RWPE2 (cell line): ENCODE data around the gene BCL11B.

Experiments used
- ATAC-seq: fragments of 200-7000 bp; cut with Tn5 transposase; 3 replicates; pipeline ENCODE4 v1.9.1; 2021; ENCODE audit warnings: low read depth
- DNase-seq: peaks from one replicate; pipeline ENCODE4 v3.0.0-alpha.2; 2020; ENCODE audit warnings: low spot score
- H3K27ac ChIP-seq: fragments of 450-650 bp; 2 replicates; pipeline ENCODE4 v1.5.1; 2017; ENCODE audit warnings: mild to moderate bottlenecking; ENCODE audit not compliant: poor library complexity, severe bottlenecking
- H3K27me3 ChIP-seq: fragments of 250-450 bp; sonication (Bioruptor Pico); 2 replicates; pipeline ENCODE4 v1.5.1; 2021; ENCODE audit warnings: mild to moderate bottlenecking, moderate library complexity; ENCODE audit not compliant: insufficient read depth, poor library complexity, severe bottlenecking
- H3K36me3 ChIP-seq: fragments of 250-450 bp; sonication (Bioruptor Pico); 2 replicates; pipeline ENCODE4 v1.5.1; 2020; ENCODE audit warnings: low read depth, mild to moderate bottlenecking, moderate library complexity
- H3K4me1 ChIP-seq: fragments of 250-450 bp; sonication (Bioruptor Pico); 2 replicates; pipeline ENCODE4 v1.5.1; 2021; ENCODE audit warnings: mild to moderate bottlenecking, moderate library complexity; ENCODE audit not compliant: insufficient read depth, poor library complexity, severe bottlenecking
- H3K4me3 ChIP-seq: fragments of 250-450 bp; sonication (Bioruptor Pico); 2 replicates; pipeline ENCODE4 v1.5.1; 2021; ENCODE audit warnings: mild to moderate bottlenecking, moderate library complexity; ENCODE audit not compliant: severe bottlenecking
- H3K9me3 ChIP-seq: fragments of 250-450 bp; sonication (Bioruptor Pico); 2 replicates; pipeline ENCODE4 v1.5.1; 2021; ENCODE audit warnings: mild to moderate bottlenecking, moderate library complexity; ENCODE audit not compliant: severe bottlenecking
- CTCF ChIP-seq: fragments of 450-650 bp; IDR thresholded peaks from one replicate; pipeline ENCODE4 v1.5.1; 2017; ENCODE audit warnings: mild to moderate bottlenecking, moderate library complexity; ENCODE audit not compliant: poor library complexity, severe bottlenecking

Gene BCL11B

GRCh38 chr14:99190696-99191394, 81.2 kb downstream of the BCL11B start:
- Histone ChIP-seq H3K27me3 (no peaks in the 10 kb centered on the region), H3K9me3 (no peaks in the 10 kb centered on the region), H3K27ac (no peak overlapping the region), H3K4me3 (no peak overlapping the region), H3K36me3 (no peaks in the 10 kb centered on the region), H3K4me1 (peaks cover 7% of the 10 kb centered on the region)
- TF ChIP-seq CTCF, result peak; percentile 71
- no peak for ATAC-seq
- DNase-seq, result no peak

DNA sequence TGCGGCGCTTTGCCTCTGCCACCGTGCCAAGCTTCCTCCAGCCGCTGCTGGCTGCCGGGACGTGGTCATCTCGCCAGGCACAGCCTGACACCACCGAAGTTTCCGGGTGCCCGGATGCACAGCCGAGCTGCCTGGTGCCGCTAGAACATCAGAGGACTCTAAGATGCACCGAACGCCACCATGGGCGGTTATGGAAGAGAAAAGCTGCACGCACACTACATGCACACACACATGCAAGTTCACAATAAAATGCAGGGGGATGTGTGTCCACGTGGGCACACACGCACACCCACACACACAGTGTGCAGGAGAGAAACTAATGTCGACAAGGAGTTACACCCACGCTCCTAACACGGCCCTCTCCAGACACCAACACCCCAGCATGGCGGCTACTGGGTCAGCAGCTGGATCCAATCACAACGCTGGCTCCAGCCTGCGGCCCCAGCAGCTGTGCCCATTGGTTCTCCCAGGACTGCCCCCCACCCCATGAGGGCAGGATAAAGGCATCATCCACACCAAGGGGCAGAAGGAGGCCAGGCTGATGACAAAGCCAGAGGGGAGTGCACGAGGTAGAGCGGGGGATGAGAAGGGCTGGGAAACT, 82.7 kb downstream of the BCL11B start:
- no peak for ATAC-seq
- Histone ChIP-seq H3K9me3 (no peaks in the 10 kb centered on the region), H3K27me3 (no peaks in the 10 kb centered on the region), H3K4me3 (no peak overlapping the region), H3K4me1 (peaks cover 7% of the 10 kb centered on the region), H3K36me3 (no peaks in the 10 kb centered on the region), H3K27ac (no peak overlapping the region)
- DNase-seq, result no peak
- no peak for TF ChIP-seq CTCF

DNA sequence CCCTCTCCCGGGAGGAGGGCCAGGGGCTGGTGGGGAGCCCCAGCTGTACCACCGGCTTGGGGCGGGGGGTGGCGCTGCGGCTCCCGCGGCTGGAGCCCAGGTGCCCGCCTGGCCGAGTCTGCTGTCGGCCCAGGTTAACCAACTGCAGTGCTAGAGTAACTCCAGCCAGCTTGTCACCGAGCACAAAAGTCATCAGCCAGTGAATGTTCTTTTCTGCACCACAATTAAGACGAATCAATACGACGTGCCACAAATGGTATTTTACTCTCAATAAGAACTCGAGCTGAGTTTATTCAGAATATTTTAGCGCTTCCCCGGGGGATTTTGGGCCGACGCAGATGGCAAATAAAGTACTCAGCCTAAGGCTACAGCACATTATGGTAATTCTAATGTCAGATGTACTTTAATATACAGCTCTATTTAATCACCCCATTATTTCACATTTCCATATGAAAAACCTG, 83.2 kb downstream of the BCL11B start:
- Histone ChIP-seq H3K4me1 (peaks cover 7% of the 10 kb centered on the region), H3K27me3 (no peaks in the 10 kb centered on the region), H3K36me3 (no peaks in the 10 kb centered on the region), H3K4me3 (no peak overlapping the region), H3K27ac (no peak overlapping the region), H3K9me3 (no peaks in the 10 kb centered on the region)
- DNase-seq (no peak), ATAC-seq (no peak)
- no peak for TF ChIP-seq CTCF

GRCh38 chr14:99187858-99188257, 84.1 kb downstream of the BCL11B start:
- peaks cover 7% of the 10 kb centered on the region for H3K4me1 ChIP-seq
- H3K27ac ChIP-seq, result no peak overlapping the region
- no peak for ATAC-seq

More at GRCh38 chr14:99187858-99188257, 84.1 kb downstream of the BCL11B start:
- TF ChIP-seq CTCF, result no peak
- no peaks in the 10 kb centered on the region for H3K36me3 ChIP-seq
- no peaks in the 10 kb centered on the region for H3K27me3 ChIP-seq
- DNase-seq, result no peak
- H3K4me3 ChIP-seq, result no peak overlapping the region
- H3K9me3 ChIP-seq, result no peaks in the 10 kb centered on the region
